Gastrocnemius medialis (tissue), 4 donors: Measurements from ENCODE around the gene WDFY4.

Experiments
- POLR2A ChIP-seq, 2 donors: fragments of 450-650 bp; IDR thresholded peaks; one replicate each; pipeline ENCODE4 v1.6.1; 2017; ENCODE audit warnings: antibody characterized with exemption in 2 of 2, mild to moderate bottlenecking in 2 of 2, moderate library complexity in 2 of 2
- TF ChIP-seq, protein P1 (sequence below), 5 experiments: fragments of 450-650 bp in 3 of 5; fragments of 200-600 bp in 2 of 5; sonication (generic) in 2 of 5; IDR thresholded peaks in 4 of 5; conservative IDR thresholded peaks in 1 of 5; 1 replicate in 4 of 5; 2 replicates in 1 of 5; pipeline ENCODE4 v1.5.1; 2016 to 2019; ENCODE audit warnings: antibody characterized with exemption in 5 of 5, mild to moderate bottlenecking in 3 of 5, moderate library complexity in 3 of 5

DNA sequence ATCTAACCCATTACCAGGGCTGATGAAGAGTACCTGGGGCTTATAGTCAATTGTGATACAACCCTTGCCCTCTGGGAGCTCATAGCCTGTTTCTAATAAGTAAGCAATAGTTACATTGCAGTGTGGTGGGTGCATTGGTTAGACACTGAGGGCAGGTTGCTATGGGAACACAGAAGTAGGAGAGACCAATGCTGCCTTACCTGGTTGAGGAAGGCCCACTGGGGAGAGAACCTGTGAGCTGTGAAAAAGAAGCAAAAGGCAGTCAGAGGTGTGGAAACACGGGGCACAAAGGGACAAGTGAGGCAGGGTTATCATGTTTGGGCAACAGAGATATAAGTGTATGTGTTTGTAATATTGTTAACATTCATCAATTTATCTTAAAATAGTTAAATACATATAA lies 51.9 kb downstream of the WDFY4 start:
- TF ChIP-seq, protein P1, sequence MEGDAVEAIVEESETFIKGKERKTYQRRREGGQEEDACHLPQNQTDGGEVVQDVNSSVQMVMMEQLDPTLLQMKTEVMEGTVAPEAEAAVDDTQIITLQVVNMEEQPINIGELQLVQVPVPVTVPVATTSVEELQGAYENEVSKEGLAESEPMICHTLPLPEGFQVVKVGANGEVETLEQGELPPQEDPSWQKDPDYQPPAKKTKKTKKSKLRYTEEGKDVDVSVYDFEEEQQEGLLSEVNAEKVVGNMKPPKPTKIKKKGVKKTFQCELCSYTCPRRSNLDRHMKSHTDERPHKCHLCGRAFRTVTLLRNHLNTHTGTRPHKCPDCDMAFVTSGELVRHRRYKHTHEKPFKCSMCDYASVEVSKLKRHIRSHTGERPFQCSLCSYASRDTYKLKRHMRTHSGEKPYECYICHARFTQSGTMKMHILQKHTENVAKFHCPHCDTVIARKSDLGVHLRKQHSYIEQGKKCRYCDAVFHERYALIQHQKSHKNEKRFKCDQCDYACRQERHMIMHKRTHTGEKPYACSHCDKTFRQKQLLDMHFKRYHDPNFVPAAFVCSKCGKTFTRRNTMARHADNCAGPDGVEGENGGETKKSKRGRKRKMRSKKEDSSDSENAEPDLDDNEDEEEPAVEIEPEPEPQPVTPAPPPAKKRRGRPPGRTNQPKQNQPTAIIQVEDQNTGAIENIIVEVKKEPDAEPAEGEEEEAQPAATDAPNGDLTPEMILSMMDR (IDR thresholded peaks at IDR 0.05 in 4 of 5, conservative IDR thresholded peaks at IDR 0.05 in 1 of 5) = no peak
- no peak for TF ChIP-seq POLR2A (IDR thresholded peaks at IDR 0.05)
